22Rv1 (cell line): ENCODE results near the gene PRTN3.

Experiments
- ZFX ChIP-seq: fragments of 450-650 bp; IDR thresholded peaks from 2 replicates; pipeline ENCODE4 v1.6.1; 2017; ENCODE audit warnings: antibody characterized with exemption, borderline replicate concordance
- TF ChIP-seq, protein P1 (sequence below): fragments of 450-650 bp; IDR thresholded peaks from 2 replicates; pipeline ENCODE4 v1.5.1; 2017; ENCODE audit warnings: mild to moderate bottlenecking

- TF ChIP-seq, protein P1, sequence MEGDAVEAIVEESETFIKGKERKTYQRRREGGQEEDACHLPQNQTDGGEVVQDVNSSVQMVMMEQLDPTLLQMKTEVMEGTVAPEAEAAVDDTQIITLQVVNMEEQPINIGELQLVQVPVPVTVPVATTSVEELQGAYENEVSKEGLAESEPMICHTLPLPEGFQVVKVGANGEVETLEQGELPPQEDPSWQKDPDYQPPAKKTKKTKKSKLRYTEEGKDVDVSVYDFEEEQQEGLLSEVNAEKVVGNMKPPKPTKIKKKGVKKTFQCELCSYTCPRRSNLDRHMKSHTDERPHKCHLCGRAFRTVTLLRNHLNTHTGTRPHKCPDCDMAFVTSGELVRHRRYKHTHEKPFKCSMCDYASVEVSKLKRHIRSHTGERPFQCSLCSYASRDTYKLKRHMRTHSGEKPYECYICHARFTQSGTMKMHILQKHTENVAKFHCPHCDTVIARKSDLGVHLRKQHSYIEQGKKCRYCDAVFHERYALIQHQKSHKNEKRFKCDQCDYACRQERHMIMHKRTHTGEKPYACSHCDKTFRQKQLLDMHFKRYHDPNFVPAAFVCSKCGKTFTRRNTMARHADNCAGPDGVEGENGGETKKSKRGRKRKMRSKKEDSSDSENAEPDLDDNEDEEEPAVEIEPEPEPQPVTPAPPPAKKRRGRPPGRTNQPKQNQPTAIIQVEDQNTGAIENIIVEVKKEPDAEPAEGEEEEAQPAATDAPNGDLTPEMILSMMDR, result no peak
- no peak for TF ChIP-seq ZFX
Observed at GRCh38 chr19:805600-806550, 34.9 kb upstream of the PRTN3 start.
